Peyer's patch (tissue), 4 donors: Measurements from ENCODE around the gene ST7. TPM values are rescaled to one million over a fixed set of nuclear protein-coding genes. Genes with fewer than 3 reads are reported as not detected.
"Not testable (repeated sequence)": the region's sequence is repeated elsewhere in the genome, so short reads cannot be mapped to it uniquely, and the experiment has no call there.

Source experiments
- DNase-seq, 3 donors: peaks; one replicate each; pipeline ENCODE4 v3.0.0-alpha.2; 2017 to 2019
- H3K27ac ChIP-seq, 4 donors: fragments of 200-600 bp; sonication (generic); one replicate each; pipeline ENCODE4 v1.5.1; 2016 to 2019
- H3K27me3 ChIP-seq, 2 donors: fragments of 200-600 bp; sonication (generic); one replicate each; pipeline ENCODE4 v1.5.1; 2019
- H3K36me3 ChIP-seq, 3 donors: fragments of 200-600 bp; sonication (generic); one replicate each; pipeline ENCODE4 v1.5.1; 2016 to 2019
- H3K4me1 ChIP-seq, 4 donors: fragments of 200-600 bp; sonication (generic); one replicate each; pipeline ENCODE4 v1.5.1; 2016 to 2019
- H3K4me3 ChIP-seq, 4 donors: fragments of 200-600 bp; sonication (generic); 1 replicate in 3 of 4; 2 replicates in 1 of 4; pipeline ENCODE4 v1.5.1; 2016 to 2019; ENCODE audit warnings: mild to moderate bottlenecking in 1 of 4
- H3K9me3 ChIP-seq, 4 donors: fragments of 200-600 bp; sonication (generic); one replicate each; pipeline ENCODE4 v1.5.1; 2016 to 2019; ENCODE audit warnings: mild to moderate bottlenecking in 1 of 4
- CTCF ChIP-seq, 6 experiments: fragments of 450-650 bp in 4 of 6; fragments of 200-600 bp in 2 of 6; sonication (generic) in 1 of 6; IDR thresholded peaks; one replicate each; pipeline ENCODE4 v1.5.1; 2017 to 2019; ENCODE audit warnings: antibody characterized with exemption in 6 of 6, mild to moderate bottlenecking in 3 of 6, moderate library complexity in 1 of 6
- POLR2A ChIP-seq, 2 donors: fragments of 450-650 bp; IDR thresholded peaks; one replicate each; pipeline ENCODE4 v1.5.1; 2017; ENCODE audit warnings: antibody characterized with exemption in 2 of 2, mild to moderate bottlenecking in 2 of 2, moderate library complexity in 2 of 2
- total RNA-seq, 4 donors: library from RNA; depleted of rRNA; stranded (reverse); fragments of >200 nt; gene quantifications; one replicate each; pipeline ENCODE4 v1.1.0, GENCODE V29; 2016

The ST7 gene
- total RNA-seq, 4 donors from 2014 or later: 26.8 to 39.6 (median 29.8) TPM

- no peaks in the 10 kb centered on the region for H3K4me1 ChIP-seq
- TF ChIP-seq POLR2A (IDR thresholded peaks at IDR 0.05) (no peak), CTCF (IDR thresholded peaks at IDR 0.05) (peak; percentile 84 to 93 (median 90))
- H3K9me3 ChIP-seq: no peaks in the 10 kb centered on the region
- no peaks in the 10 kb centered on the region for H3K36me3 ChIP-seq
- H3K27me3 ChIP-seq: no peaks in the 10 kb centered on the region
- H3K4me3 ChIP-seq: no peak overlapping the region
- H3K27ac ChIP-seq: no peak overlapping the region
- DNase-seq: peak; percentile 77 to 92 (median 82)
Measured at GRCh38 chr7:116929914-116930913, 23.1 kb upstream of the ST7 start.

GRCh38 chr7:116932566-116932965, 20.7 kb upstream of the ST7 start:
- no peaks in the 10 kb centered on the region for H3K36me3 ChIP-seq
- TF ChIP-seq CTCF (IDR thresholded peaks at IDR 0.05) (no peak), POLR2A (IDR thresholded peaks at IDR 0.05) (no peak)

GRCh38 chr7:116933465-116933864, 19.8 kb upstream of the ST7 start:
- H3K27ac ChIP-seq: no peak overlapping the region
- TF ChIP-seq CTCF (IDR thresholded peaks at IDR 0.05) (no peak), POLR2A (IDR thresholded peaks at IDR 0.05) (no peak)
- DNase-seq: no peak
- H3K4me3 ChIP-seq: no peak overlapping the region
- H3K9me3 ChIP-seq: no peaks in the 10 kb centered on the region
- no peaks in the 10 kb centered on the region for H3K4me1 ChIP-seq
- H3K36me3 ChIP-seq: no peaks in the 10 kb centered on the region
- no peaks in the 10 kb centered on the region for H3K27me3 ChIP-seq

More at GRCh38 chr7:116932566-116932965, 20.7 kb upstream of the ST7 start:
- H3K27me3 ChIP-seq: no peaks in the 10 kb centered on the region
- no peak overlapping the region for H3K4me3 ChIP-seq
- no peak overlapping the region for H3K27ac ChIP-seq
- H3K9me3 ChIP-seq: no peaks in the 10 kb centered on the region
- no peak for DNase-seq
- H3K4me1 ChIP-seq: no peaks in the 10 kb centered on the region

GRCh38 chr7:116934580-116934979, 18.7 kb upstream of the ST7 start:
- DNase-seq: no peak
- H3K4me3 ChIP-seq: no peak overlapping the region
- H3K27ac ChIP-seq: no peak overlapping the region
- no peaks in the 10 kb centered on the region for H3K9me3 ChIP-seq
- no peaks in the 10 kb centered on the region for H3K27me3 ChIP-seq
- TF ChIP-seq CTCF (IDR thresholded peaks at IDR 0.05) (no peak), POLR2A (IDR thresholded peaks at IDR 0.05) (no peak)
- no peaks in the 10 kb centered on the region for H3K4me1 ChIP-seq
- H3K36me3 ChIP-seq: no peaks in the 10 kb centered on the region

- not testable (repeated sequence) for H3K4me1 ChIP-seq, DNase-seq, H3K27me3 ChIP-seq, H3K27ac ChIP-seq, H3K36me3 ChIP-seq, H3K4me3 ChIP-seq, H3K9me3 ChIP-seq
Measured at GRCh38 chr7:116936844-116937243, 16.5 kb upstream of the ST7 start.

- H3K4me1 ChIP-seq: no peaks in the 10 kb centered on the region
- TF ChIP-seq CTCF (IDR thresholded peaks at IDR 0.05) (no peak), POLR2A (IDR thresholded peaks at IDR 0.05) (no peak)
- no peaks in the 10 kb centered on the region for H3K9me3 ChIP-seq
- H3K36me3 ChIP-seq: no peaks in the 10 kb centered on the region
- no peak overlapping the region for H3K27ac ChIP-seq
- DNase-seq: no peak
- no peak overlapping the region for H3K4me3 ChIP-seq
- H3K27me3 ChIP-seq: no peaks in the 10 kb centered on the region
Measured at GRCh38 chr7:116938678-116939077, 14.6 kb upstream of the ST7 start.
